ENCODE results near the gene CTXN1.
"Not testable (repeated sequence)": the region's sequence is repeated elsewhere in the genome, so short reads cannot be mapped to it uniquely, and the experiment has no call there.

CTXN1 gene

DNA sequence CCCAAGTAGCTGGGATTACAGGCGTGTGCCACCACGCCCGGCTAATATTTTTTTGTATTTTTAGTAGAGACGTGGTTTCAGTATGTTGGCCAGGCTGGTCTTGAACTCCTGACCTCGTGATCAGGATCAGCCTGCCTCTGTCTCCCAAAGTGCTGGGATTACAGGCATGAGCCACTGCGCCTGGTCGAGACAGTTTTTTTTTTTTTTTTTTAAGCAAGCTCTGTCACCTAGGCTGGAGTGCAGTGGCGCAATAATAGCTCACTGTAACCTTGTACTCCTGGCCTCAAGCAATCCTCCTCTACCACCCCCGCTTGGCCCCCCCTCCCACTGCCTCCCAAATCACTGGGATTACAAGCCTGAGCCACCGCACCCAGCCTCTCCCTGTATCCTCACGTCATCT, 28.6 kb downstream of the CTXN1 start:
- no peak for DNase-seq

DNA sequence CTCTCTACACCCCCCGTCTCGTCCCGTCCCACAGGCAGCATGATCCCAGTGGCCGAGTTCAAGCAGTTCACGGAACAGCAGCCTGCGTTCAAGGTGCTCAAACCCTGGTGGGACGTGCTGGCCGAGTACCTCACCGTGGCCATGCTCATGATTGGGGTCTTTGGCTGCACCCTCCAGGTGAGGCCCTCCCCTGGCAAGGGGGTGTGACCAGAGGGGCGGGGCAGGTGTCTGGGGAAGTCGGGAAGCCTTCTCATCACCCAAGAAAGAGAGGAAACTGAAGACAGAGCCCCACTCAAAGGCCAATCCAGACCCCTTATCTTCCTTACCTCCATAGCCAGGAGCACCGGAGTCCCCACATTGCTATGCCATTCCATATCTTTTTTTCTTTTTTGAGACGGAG, 30.4 kb downstream of the CTXN1 start:
- DNase-seq, result no peak

DNA sequence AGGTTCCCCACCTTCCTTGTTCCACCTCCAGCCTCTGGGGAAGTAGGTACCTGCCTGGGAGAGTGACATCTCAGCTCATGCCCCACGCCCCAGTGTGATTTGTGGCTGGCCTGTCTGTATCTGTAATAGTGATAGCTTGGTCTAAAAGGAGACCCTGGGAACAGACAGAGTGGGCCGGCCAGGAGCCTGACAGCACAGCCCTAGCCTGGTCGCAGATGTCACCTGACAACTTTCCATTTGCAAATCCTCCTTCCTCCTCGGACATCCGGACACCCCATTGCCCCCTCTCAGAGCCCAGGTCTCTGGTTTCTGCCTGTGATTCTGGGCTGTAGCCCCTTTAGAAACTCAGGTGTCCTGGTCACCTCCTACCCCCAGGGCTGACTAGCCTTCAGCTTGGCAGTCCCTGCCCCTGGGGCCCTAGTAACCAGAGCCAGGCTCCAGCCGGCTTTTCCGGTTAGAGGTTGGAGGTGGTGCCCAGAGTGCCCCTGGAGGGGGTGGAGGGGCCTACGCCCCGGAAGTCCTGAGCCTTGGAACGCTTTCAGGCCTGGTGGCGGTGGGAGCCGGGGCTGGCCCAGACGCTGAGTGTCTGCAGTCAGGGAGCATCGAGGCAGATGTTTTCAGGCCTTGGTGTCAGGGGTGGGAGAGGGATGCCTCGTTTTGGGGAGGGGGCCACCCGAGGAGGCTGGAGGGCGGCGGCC, 31.2 kb downstream of the CTXN1 start:
- no peak for DNase-seq

DNA sequence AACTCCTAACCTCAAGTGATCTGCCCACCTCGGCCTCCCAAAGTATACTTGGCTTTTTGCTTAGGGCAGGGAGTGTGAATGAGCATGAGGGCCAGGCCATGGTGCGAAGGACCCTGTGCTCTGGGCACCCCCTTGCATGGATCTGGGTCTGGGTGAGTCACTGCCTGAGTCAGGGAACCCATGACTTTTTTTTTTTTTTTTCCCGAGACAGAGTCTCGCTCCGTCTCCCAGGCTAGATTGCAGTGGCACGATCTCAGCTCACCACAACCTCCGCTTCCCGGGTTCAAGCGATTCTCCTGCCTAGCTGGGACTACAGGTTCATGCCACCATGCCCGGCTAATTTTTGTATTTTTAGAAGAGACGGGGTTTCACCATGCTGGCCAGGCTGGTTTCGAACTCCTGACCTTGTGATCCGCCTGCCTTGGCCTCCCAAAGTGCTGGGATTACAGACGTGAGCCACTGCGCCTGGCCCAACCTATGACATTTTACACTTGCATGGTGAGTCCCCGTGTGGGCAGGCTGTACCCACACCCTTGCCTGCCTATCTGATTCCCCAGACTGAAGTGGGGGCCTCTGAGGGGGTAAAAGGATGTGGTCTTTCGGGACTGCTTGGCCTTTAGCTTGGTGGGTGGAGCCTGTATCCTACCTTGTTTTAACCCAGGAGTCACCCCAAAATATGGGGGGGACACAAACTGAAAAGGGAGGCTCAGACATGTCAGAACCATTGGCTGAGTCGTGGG, 32.4 kb downstream of the CTXN1 start:
- DNase-seq, result not testable (repeated sequence)

DNA sequence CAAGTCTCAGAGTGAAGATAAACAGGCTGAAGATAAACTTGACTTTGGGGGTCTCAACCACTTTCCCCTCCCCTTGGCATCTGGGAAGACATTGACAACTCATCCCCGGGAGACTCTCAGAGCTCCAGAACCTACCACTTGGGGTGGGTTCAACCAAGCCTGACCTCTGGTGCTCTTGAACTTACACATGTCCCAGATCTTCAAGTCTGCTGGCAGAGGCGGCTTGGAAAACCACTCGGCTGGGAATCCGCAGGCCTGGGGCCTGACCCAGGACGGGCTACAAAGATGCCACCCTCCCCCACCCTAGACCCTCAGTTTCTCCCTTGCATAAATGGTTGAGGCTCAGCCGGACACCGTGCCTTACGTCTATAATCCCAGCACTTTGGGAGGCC, 37.1 kb downstream of the CTXN1 start:
- DNase-seq, result no peak

DNA sequence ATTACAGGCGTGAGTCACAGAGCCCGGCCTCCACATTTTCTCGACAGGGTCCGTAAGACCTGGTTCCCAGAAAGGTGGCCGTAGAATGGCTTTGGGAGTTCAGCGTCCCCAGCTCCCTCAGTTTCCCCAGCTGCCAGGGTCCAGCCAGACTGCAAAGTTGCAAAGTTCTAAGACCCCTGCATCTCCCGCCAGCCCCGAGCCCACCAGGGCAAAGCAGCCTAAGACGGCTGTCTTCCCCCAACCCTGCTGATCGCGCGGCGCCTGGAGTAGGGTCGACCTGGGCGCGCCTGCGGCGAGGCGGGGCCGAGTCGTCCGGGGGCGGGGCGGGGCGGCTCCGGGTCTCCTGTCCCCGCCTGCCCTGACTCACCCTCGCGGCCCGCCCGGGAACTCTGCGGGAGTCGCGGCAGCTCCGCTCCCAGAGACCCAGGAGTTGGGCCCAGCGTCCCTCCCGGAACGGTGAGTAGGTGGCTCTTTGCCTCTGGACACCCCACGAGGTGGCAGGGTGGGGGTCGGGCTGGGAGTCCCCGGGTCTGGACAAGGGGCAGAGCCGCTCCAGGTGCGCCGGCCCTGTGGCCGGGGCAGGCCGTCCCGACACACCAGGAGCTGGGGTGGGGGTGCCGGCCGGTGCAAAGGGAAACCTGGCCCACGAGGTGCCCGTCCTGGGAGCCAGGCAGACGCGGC, 37.6 kb downstream of the CTXN1 start, which contains the start of gene LRRC8E:
Gene LRRC8E (plus strand): TSS at position 366 of the 681 bp plus-strand sequence. CDS start 7,094 bp downstream, outside the sequence.
- DNase-seq, result no peak

DNA sequence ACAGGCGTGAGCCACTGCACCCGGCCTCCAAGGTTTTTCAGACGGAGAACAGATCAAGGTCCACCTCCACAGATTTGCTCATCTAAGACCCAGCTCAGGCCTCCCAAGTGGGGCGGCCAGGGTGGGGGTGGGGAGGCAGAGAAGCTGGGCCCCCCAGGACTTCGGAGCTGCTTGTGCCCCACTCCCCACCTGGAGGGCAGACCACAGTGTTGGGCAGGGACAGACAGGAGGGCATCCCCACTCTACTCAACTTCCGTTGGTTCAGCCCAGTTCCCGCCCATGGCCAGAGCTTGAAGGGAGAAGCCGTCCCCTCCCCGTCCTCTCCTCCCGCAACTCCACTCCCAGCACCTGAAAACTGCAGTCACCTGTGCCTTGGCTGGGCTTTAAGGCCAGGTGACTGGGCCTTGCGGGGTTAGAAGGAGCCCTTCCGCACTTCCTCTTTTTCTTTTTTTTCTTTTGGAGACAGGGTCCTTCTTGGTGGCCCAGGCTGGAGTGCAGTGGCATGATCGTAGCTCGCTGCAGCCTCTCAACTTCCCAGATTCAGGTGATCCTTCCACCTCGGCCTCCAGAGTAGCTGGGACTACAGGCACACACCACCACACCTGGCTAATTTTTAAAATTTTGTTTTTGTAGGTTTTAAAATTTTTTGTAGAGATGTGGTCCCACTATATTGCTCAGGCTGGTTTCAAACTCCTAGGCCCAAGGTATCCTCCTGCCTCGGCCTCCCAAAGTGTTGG, 38.4 kb downstream of the CTXN1 start:
- DNase-seq, result no peak

DNA sequence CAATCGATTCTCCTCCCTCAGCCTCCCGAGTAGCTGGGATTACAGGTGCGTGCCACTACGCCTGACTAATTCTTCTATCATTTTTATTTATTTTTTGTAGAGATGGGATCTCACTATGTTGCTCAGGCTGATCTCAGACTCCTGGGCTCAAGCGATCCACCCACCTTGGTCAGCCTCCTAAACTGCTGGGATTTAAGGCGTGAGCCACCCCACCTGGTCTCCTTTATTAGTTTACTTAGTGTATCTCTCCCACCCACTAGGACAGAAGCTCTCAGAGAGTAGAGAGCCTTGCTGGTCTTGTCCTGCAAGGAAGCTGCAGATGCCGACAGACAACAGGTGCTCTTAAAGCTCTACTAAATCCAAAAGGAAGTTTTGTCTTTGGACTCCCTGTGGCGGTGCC, 40.1 kb downstream of the CTXN1 start:
- no peak for DNase-seq

DNA sequence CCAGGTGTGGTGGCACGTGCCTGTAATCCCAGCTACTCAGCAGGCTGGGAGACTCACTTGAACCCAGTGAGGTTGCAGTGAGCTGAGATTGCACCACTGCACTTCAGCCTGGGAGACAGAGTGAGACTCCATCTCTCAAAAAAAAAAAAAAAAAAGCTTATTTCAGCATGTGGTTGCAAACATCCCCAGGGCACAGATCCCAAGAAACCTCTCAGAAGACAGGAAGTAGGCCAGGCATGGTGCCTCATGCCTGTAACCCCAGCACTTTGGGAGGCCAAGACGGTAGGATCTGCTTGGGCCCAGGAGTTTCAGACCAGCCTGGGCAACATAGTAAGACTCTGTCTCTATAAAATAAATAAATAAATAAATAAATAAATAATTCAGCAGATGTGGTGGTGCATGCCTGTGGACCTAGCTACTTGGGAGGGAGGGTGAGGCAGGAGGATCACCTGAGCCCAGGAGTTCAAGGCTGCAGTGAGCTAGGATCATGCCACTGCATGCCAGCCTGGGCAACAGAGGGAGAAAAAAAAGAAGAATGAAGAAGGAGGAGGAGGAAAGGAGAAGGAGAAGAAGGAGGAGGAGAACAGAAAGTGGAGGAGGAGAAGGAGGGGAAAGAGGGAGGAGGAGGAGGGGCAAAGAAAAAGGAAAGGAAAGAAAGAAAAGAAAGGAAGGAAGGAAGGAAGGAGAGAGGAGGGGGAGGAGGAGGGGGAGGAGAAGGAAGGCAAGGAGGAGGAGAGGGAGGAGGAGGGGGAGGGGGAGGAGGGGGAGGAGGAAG, 42.0 kb downstream of the CTXN1 start:
- no peak for DNase-seq

DNA sequence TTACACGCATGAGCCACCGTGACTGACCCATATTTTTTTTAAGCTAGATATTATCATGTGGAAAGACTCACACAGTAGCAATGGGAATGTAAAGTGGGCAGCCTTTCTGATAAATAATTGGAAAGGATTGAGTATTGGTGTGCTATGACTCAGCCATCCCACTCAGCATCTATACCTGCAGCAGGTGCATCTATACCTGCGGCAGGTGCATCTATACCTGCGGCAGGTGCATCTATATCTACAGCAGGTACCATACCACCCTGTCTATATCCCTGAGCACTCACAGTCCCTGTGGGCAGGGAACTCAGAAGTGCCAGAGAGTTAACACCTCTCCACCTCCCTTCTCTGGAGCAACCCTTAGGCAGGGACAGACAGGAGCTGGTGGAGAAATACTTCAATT, 42.8 kb downstream of the CTXN1 start:
- DNase-seq, result no peak

DNA sequence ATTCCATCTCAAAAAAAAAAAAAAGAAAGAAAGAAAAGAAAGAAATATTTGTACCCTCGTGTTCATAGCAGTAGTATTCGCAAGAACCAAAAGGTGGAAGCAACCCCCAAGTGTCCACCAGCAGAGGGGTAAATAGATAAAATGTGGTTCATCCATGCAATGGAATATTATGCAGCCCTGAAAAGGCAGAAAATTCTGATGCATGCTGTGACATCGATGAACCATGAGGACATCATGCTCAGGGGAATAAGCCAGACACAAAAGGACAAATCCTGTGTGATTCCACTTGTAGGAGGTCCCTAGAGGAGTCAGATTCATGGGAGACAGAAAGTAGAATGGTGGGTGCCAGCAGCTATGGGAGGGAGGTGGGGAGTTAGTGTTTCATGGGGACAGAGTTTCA, 44.0 kb downstream of the CTXN1 start:
- no peak for DNase-seq

DNA sequence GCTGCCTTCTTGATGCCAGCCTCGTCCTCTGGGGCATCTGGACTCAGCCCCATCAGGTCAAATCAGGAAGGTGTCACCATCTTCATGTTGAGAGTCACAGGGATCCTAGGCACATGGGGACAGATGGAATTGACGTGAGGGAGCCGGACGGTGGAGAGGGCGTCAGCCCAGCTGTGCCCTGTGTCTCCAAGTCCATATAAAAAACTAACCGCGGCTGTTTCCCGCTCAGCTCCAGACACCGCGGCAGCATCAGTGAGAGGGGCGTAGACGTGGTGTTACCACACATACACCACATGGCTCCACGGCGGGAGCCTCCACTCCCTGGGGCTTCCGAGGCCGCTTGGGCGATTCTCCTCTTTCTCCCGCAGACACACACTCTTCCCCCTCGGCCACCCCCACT, 46.1 kb downstream of the CTXN1 start:
- DNase-seq, result no peak

DNA sequence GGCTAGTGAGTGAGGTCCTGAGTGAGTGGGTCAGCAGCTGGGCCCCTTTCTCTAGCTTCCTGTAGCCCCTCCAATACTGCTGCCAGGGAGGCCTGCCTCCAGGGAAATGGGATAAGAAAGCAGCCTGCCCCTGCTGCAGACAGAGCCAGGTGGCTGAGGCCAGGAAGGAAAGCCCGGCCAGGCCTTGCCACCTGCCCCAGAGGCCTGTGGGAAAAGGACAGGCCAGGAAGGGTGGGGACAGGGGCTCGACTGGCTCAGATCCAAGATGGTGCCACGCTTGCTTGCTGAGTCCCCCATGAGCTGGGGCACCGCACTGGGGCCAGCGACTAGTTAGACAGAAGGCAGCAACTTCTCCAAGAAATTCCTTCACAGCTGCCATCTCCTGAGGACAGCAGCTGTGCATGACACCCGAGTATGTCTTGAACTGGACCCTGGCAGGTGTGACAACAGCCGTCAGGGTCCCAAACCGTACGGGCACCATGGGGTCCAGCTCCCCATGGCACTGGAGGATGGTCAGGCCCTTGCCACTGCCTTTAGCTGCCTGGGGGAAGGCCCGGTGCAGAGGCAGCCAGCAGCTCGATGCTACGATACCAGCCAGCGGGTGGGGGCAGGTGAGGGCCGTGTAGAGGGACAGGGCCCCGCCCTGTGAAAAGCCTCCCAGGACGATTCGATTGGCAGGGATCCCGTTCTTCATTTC, 46.7 kb downstream of the CTXN1 start:
- no peak for DNase-seq

DNA sequence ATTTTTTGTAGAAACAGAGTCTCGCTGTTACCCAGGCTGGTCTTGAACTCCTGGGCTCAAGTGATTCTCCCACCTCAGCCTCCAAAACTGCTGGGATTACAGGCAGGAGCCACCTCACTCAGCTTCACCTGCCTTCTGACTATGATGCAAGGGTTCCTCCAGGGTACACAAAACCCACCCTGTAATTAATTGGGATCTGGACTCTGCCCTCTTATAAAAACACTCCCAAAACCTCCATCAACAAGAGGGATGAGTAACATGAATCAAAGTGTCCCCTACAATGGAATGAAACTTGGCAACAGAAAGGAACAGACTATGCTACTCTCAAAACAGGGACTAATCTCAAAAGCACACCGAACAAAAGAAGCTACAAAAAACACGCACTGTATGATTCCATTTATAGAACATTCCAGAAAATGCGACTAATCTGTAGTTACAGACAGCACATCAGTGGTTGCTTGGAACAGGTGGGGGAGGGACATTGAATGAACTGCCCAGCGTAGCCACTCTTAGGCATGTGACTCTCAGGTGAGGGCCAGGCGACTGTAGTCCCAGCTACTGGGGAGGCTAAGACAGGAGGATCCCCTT, 48.6 kb downstream of the CTXN1 start:
- no peak for DNase-seq

DNA sequence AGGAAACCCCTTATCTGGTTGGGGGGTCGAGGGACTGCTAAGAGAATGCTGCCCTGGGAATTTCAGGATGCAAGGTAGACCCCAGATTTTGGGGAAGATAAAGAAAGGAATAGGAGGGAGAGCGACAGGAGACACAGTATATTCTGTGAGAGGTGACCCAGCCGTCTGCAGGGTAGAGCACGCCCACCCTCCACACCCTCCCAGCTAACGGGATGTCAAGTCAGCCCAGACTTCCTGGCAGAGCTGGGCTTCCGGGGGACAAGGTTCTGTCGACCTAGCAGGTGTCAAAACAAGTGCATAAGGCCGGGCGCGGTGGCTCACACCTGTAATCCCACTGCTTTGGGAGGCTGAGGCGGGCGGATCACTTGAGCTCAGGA, 51.0 kb downstream of the CTXN1 start:
- DNase-seq, result no peak
